DLD1 (cell line): ENCODE data around the gene CFAP65.

Experiments used
- in situ Hi-C: cut with HindIII; loops from 2 replicates; pipeline ENCODE4 v1.10.0; 2017; ENCODE audit warnings: low sequenced_read_pairs

CFAP65 gene

GRCh38 chr2:218993345-218994315 lies 47.7 kb downstream of the CFAP65 start, which contains the start of gene CRYBA2:
CRYBA2 (minus strand) TSS chr2:218993422; CDS start chr2:218993176, 246 bp downstream.
- in situ Hi-C loops, result no loop called here

GRCh38 chr2:218992703-218993344 lies 48.5 kb downstream of the CFAP65 start:
- in situ Hi-C loops, result no loop called here

GRCh38 chr2:218992196-218992595 lies 49.1 kb downstream of the CFAP65 start:
- in situ Hi-C loops, result no loop called here

GRCh38 chr2:218991674-218992168 lies 49.6 kb downstream of the CFAP65 start:
- in situ Hi-C loops, result no loop called here

GRCh38 chr2:218990612-218991011 lies 50.7 kb downstream of the CFAP65 start:
- in situ Hi-C loops, result no loop called here

- in situ Hi-C loops, result no loop called here
Observed at GRCh38 chr2:218990052-218990451, 51.3 kb downstream of the CFAP65 start.

GRCh38 chr2:218988650-218989049 lies 52.7 kb downstream of the CFAP65 start:
- in situ Hi-C loops, result no loop called here

- in situ Hi-C loops, result no loop called here
Observed at GRCh38 chr2:218988164-218988563, 53.2 kb downstream of the CFAP65 start.

GRCh38 chr2:218986148-218986761 lies 55.1 kb downstream of the CFAP65 start:
- in situ Hi-C loops, result no loop called here

- in situ Hi-C loops, result no loop called here
Observed at GRCh38 chr2:218985325-218986091, 55.8 kb downstream of the CFAP65 start.

GRCh38 chr2:218985021-218985324 lies 56.3 kb downstream of the CFAP65 start, which contains the start of gene FEV:
FEV (minus strand) TSS chr2:218985184; CDS start chr2:218985075, 109 bp downstream.
- in situ Hi-C loops, result no loop called here

- in situ Hi-C loops, result no loop called here
Observed at GRCh38 chr2:218984239-218985020, 56.9 kb downstream of the CFAP65 start.

- in situ Hi-C loops, result no loop called here
Observed at GRCh38 chr2:218983934-218984238, 57.4 kb downstream of the CFAP65 start.

- in situ Hi-C loops, result no loop called here
Observed at GRCh38 chr2:218983263-218983933, 57.9 kb downstream of the CFAP65 start.

- in situ Hi-C loops, result no loop called here
Observed at GRCh38 chr2:218982586-218983262, 58.6 kb downstream of the CFAP65 start.

GRCh38 chr2:218981881-218982585 lies 59.3 kb downstream of the CFAP65 start:
- in situ Hi-C loops, result no loop called here

GRCh38 chr2:218981390-218981880 lies 59.9 kb downstream of the CFAP65 start:
- in situ Hi-C loops, result no loop called here

GRCh38 chr2:218980735-218981389 lies 60.5 kb downstream of the CFAP65 start:
- in situ Hi-C loops, result no loop called here
